MM.1S (cell line): ENCODE data around the gene PEX14.

Source experiments
- DNase-seq: peaks from one replicate; pipeline ENCODE4 v3.0.0-alpha.2; 2015
- H2AFZ ChIP-seq: fragments of 300-600 bp; sonication (generic); 2 replicates; pipeline ENCODE4 v1.6.0; 2016; ENCODE audit warnings: antibody characterized with exemption, low read length
- H3F3A ChIP-seq: fragments of 300-600 bp; sonication (generic); 2 replicates; pipeline ENCODE4 v1.6.1; 2016; ENCODE audit warnings: mild to moderate bottlenecking, antibody characterized with exemption, low read length, moderate library complexity, mixed read lengths; ENCODE audit not compliant: insufficient read depth
- H3K27ac ChIP-seq: fragments of 300-600 bp; sonication (generic); 2 replicates; pipeline ENCODE4 v1.5.1; 2016; ENCODE audit warnings: mild to moderate bottlenecking, low read length
- H3K27me3 ChIP-seq: fragments of 300-600 bp; sonication (generic); replicated peaks from 2 replicates; pipeline ENCODE4 v1.6.0; 2016; ENCODE audit warnings: low read length; ENCODE audit not compliant: insufficient read depth
- H3K36me3 ChIP-seq: fragments of 300-600 bp; sonication (generic); replicated peaks from 2 replicates; pipeline ENCODE4 v1.6.1; 2016; ENCODE audit warnings: mild to moderate bottlenecking, low read length, mixed read lengths; ENCODE audit not compliant: insufficient read depth
- H3K4me1 ChIP-seq: fragments of 300-600 bp; sonication (generic); 2 replicates; pipeline ENCODE4 v1.6.1; 2016; ENCODE audit warnings: low read length, mixed read lengths
- H3K4me2 ChIP-seq: fragments of 300-600 bp; sonication (generic); 2 replicates; pipeline ENCODE4 v1.6.0; 2016; ENCODE audit warnings: low read depth, low read length
- H3K4me3 ChIP-seq: fragments of 300-600 bp; sonication (generic); 2 replicates; pipeline ENCODE4 v1.5.1; 2016; ENCODE audit warnings: low read length, mixed read lengths
- H3K79me2 ChIP-seq: fragments of 300-600 bp; sonication (generic); 2 replicates; pipeline ENCODE4 v1.6.1; 2016; ENCODE audit warnings: mixed run types, low read length, mixed read lengths
- H3K9ac ChIP-seq: fragments of 300-600 bp; sonication (generic); 2 replicates; pipeline ENCODE4 v1.6.1; 2016; ENCODE audit warnings: low read length, mixed read lengths
- H3K9me2 ChIP-seq: fragments of 300-600 bp; sonication (generic); replicated peaks from 2 replicates; pipeline ENCODE4 v1.6.1; 2016; ENCODE audit warnings: mild to moderate bottlenecking, low read length, mixed read lengths; ENCODE audit not compliant: insufficient read depth
- H3K9me3 ChIP-seq: fragments of 300-600 bp; sonication (generic); replicated peaks from 2 replicates; pipeline ENCODE4 v1.6.1; 2016; ENCODE audit warnings: mild to moderate bottlenecking, low read length, mixed read lengths; ENCODE audit not compliant: insufficient read depth
- H4K20me1 ChIP-seq: fragments of 300-600 bp; sonication (generic); 2 replicates; pipeline ENCODE4 v1.6.1; 2016; ENCODE audit warnings: mild to moderate bottlenecking, low read length, moderate library complexity, mixed read lengths; ENCODE audit not compliant: insufficient read depth
- CTCF ChIP-seq: fragments of 300-600 bp; sonication (generic); IDR thresholded peaks from 2 replicates; pipeline ENCODE4 v1.5.1; 2016; ENCODE audit warnings: antibody characterized with exemption, low read length, mixed read lengths
- EZH2 ChIP-seq: fragments of 300-600 bp; sonication (generic); optimal IDR thresholded peaks from 2 replicates; pipeline ENCODE3; 2017; ENCODE audit warnings: low read depth, mild to moderate bottlenecking, antibody characterized with exemption, low read length, mixed read lengths
- EZH2phosphoT487 ChIP-seq: fragments of 300-600 bp; sonication (generic); IDR thresholded peaks from 2 replicates; pipeline ENCODE4 v1.6.1; 2018; ENCODE audit warnings: antibody characterized with exemption, low read length

The PEX14 gene

GRCh38 chr1:10534519-10534918 lies 59.8 kb downstream of the PEX14 start:
- Histone ChIP-seq H3K4me2 (no peak overlapping the region), H2AFZ (no peak overlapping the region), H3F3A (no peaks in the 10 kb centered on the region), H3K9me2 (no peaks in the 10 kb centered on the region), H3K9me3 (no peaks in the 10 kb centered on the region), H3K27me3 (no peaks in the 10 kb centered on the region), H3K4me1 (no peaks in the 10 kb centered on the region), H3K4me3 (no peak overlapping the region), H3K27ac (no peak overlapping the region), H3K79me2 (0 out of 2 replicates have a peak, but pooled peaks cover 5% of the 10 kb centered on the region), H3K9ac (no peak overlapping the region), H3K36me3 (no peaks in the 10 kb centered on the region), H4K20me1 (no peaks in the 10 kb centered on the region)
- DNase-seq = no peak
- TF ChIP-seq EZH2 (no peak), CTCF (no peak), EZH2phosphoT487 (no peak)

- H3K27me3 ChIP-seq = no peaks in the 10 kb centered on the region
- H3K27ac ChIP-seq = no peak overlapping the region
- no peaks in the 10 kb centered on the region for H4K20me1 ChIP-seq
- no peaks in the 10 kb centered on the region for H3K9me3 ChIP-seq
- no peaks in the 10 kb centered on the region for H3K9me2 ChIP-seq
- no peak overlapping the region for H2AFZ ChIP-seq
- no peaks in the 10 kb centered on the region for H3K36me3 ChIP-seq
- DNase-seq = no peak
- no peak overlapping the region for H3K4me3 ChIP-seq
- TF ChIP-seq EZH2 (no peak), CTCF (no peak), EZH2phosphoT487 (no peak)
- H3K4me2 ChIP-seq = no peak overlapping the region
- H3K79me2 ChIP-seq = 0 out of 2 replicates have a peak, but pooled peaks cover 3% of the 10 kb centered on the region
- H3K4me1 ChIP-seq = no peaks in the 10 kb centered on the region
- no peak overlapping the region for H3K9ac ChIP-seq
- no peaks in the 10 kb centered on the region for H3F3A ChIP-seq
Measured at GRCh38 chr1:10536133-10536770, 61.5 kb downstream of the PEX14 start.

- Histone ChIP-seq H2AFZ (no peak overlapping the region), H3K27me3 (no peaks in the 10 kb centered on the region), H3K4me2 (no peak overlapping the region), H3F3A (no peaks in the 10 kb centered on the region), H3K4me1 (no peaks in the 10 kb centered on the region), H3K9me3 (no peaks in the 10 kb centered on the region), H3K79me2 (0 out of 2 replicates have a peak, but pooled peaks cover 3% of the 10 kb centered on the region), H3K9me2 (no peaks in the 10 kb centered on the region), H3K27ac (no peak overlapping the region), H3K36me3 (no peaks in the 10 kb centered on the region), H3K9ac (no peak overlapping the region), H3K4me3 (no peak overlapping the region), H4K20me1 (no peaks in the 10 kb centered on the region)
- no peak for DNase-seq
- TF ChIP-seq EZH2phosphoT487 = no peak
- TF ChIP-seq CTCF = no peak
- no peak for TF ChIP-seq EZH2
Measured at GRCh38 chr1:10537082-10537766, 62.5 kb downstream of the PEX14 start.
